DOHH2 (cell line): Measurements from ENCODE around the gene IBA57.

Source experiments
- EZH2phosphoT487 ChIP-seq: fragments of 200-600 bp; sonication (generic); IDR thresholded peaks from 2 replicates; pipeline ENCODE4 v1.6.1; 2017; ENCODE audit warnings: borderline replicate concordance, mild to moderate bottlenecking, antibody characterized with exemption, low read length, moderate library complexity, mixed read lengths
- TF ChIP-seq, protein P1 (sequence below): fragments of 200-600 bp; sonication (generic); IDR thresholded peaks from one replicate; pipeline ENCODE4 v1.5.1; 2014; ENCODE audit warnings: antibody characterized with exemption, mild to moderate bottlenecking, low read depth, low read length; ENCODE audit not compliant: poor library complexity, severe bottlenecking

DNA sequence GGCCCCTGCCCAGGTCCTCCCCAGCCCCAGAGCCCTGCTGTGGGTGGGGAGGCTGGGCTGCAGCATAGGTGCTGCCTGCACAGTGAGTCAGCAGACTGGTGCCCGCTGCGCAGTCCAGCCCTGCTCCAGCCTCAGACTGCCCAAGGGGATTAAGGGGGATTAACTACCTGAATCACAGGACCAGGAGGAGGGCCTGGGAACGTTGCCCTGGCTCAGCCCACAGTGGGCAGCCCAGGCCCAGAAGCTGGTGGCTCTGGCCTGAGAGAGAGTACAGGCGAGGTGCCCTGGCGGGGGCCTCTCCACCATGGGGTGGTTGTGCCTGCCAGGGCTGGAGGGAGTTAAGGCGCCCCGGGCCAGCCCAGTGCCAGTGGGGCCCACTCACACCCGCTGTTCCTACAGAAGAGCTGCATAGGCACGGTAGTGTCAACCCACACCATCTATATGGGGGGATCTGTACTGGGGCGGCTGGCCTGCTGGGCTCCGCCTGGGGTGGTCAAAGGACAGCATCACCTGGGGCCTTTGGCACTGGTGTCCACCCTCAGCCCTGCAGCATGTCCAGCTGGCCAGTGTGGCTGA is 44.6 kb downstream of the IBA57 start:
- TF ChIP-seq, protein P1, sequence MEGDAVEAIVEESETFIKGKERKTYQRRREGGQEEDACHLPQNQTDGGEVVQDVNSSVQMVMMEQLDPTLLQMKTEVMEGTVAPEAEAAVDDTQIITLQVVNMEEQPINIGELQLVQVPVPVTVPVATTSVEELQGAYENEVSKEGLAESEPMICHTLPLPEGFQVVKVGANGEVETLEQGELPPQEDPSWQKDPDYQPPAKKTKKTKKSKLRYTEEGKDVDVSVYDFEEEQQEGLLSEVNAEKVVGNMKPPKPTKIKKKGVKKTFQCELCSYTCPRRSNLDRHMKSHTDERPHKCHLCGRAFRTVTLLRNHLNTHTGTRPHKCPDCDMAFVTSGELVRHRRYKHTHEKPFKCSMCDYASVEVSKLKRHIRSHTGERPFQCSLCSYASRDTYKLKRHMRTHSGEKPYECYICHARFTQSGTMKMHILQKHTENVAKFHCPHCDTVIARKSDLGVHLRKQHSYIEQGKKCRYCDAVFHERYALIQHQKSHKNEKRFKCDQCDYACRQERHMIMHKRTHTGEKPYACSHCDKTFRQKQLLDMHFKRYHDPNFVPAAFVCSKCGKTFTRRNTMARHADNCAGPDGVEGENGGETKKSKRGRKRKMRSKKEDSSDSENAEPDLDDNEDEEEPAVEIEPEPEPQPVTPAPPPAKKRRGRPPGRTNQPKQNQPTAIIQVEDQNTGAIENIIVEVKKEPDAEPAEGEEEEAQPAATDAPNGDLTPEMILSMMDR, result no peak
- TF ChIP-seq EZH2phosphoT487, result no peak
